Measurements from ENCODE around the gene SENP1.
A peak's percentile ranks its signal among the peaks of the same experiment; 100 is the strongest.

Gene SENP1

GRCh38 chr12:48010366-48010970 lies 95.4 kb downstream of the SENP1 start:
- Histone ChIP-seq H3K4me3 (ENCODE audit: low read depth in 1 of 2, low read length in 2 of 2) (no peak overlapping the region), H3K9ac (ENCODE audit: low read depth in 1 of 2, low read length in 2 of 2) (no peak overlapping the region), H3K27ac (ENCODE audit: low read depth, low read length) (no peak overlapping the region), H3K9me3 (ENCODE audit: control insufficient read depth in 1 of 2, low read length in 2 of 2) (no peaks in the 10 kb centered on the region), H3K4me1 (ENCODE audit: control insufficient read depth in 1 of 2, insufficient read depth in 2 of 2, low read length in 2 of 2) (peaks cover 5 to 6% of the 10 kb centered on the region in 2 donors), H3K36me3 (ENCODE audit: control insufficient read depth in 1 of 2, insufficient read depth in 2 of 2, low read length in 2 of 2) (no peaks in the 10 kb centered on the region), H3K27me3 (ENCODE audit: control insufficient read depth in 1 of 2, insufficient read depth in 2 of 2, low read length in 2 of 2) (peaks cover 27 to 29% of the 10 kb centered on the region in 2 donors)

GRCh38 chr12:48009471-48009870 lies 96.4 kb downstream of the SENP1 start:
- peaks cover 37 to 38% of the 10 kb centered on the region in 2 donors for H3K27me3 ChIP-seq (ENCODE audit: control insufficient read depth in 1 of 2, insufficient read depth in 2 of 2, low read length in 2 of 2)

GRCh38 chr12:48008950-48009349 lies 96.9 kb downstream of the SENP1 start:
- Histone ChIP-seq H3K36me3 (ENCODE audit: control insufficient read depth in 1 of 2, insufficient read depth in 2 of 2, low read length in 2 of 2) (no peaks in the 10 kb centered on the region), H3K9me3 (ENCODE audit: control insufficient read depth in 1 of 2, low read length in 2 of 2) (no peaks in the 10 kb centered on the region), H3K4me3 (ENCODE audit: low read depth in 1 of 2, low read length in 2 of 2) (no peak overlapping the region), H3K27me3 (ENCODE audit: control insufficient read depth in 1 of 2, insufficient read depth in 2 of 2, low read length in 2 of 2) (peaks cover 39 to 41% of the 10 kb centered on the region in 2 donors), H3K27ac (ENCODE audit: low read depth, low read length) (no peak overlapping the region), H3K9ac (ENCODE audit: low read depth in 1 of 2, low read length in 2 of 2) (no peak overlapping the region), H3K4me1 (ENCODE audit: control insufficient read depth in 1 of 2, insufficient read depth in 2 of 2, low read length in 2 of 2) (peaks cover 6 to 16% of the 10 kb centered on the region in 2 donors)

More at GRCh38 chr12:48009471-48009870, 96.4 kb downstream of the SENP1 start:
- Histone ChIP-seq H3K9ac (ENCODE audit: low read depth in 1 of 2, low read length in 2 of 2) (no peak overlapping the region), H3K27ac (ENCODE audit: low read depth, low read length) (no peak overlapping the region), H3K36me3 (ENCODE audit: control insufficient read depth in 1 of 2, insufficient read depth in 2 of 2, low read length in 2 of 2) (no peaks in the 10 kb centered on the region), H3K4me1 (ENCODE audit: control insufficient read depth in 1 of 2, insufficient read depth in 2 of 2, low read length in 2 of 2) (peaks cover 5 to 12% of the 10 kb centered on the region in 2 donors), H3K4me3 (ENCODE audit: low read depth in 1 of 2, low read length in 2 of 2) (no peak overlapping the region), H3K9me3 (ENCODE audit: control insufficient read depth in 1 of 2, low read length in 2 of 2) (no peaks in the 10 kb centered on the region)

GRCh38 chr12:48008349-48008748 lies 97.5 kb downstream of the SENP1 start:
- Histone ChIP-seq H3K4me3 (ENCODE audit: low read depth in 1 of 2, low read length in 2 of 2) (no peak overlapping the region), H3K9ac (ENCODE audit: low read depth in 1 of 2, low read length in 2 of 2) (no peak overlapping the region), H3K27ac (ENCODE audit: low read depth, low read length) (no peak overlapping the region), H3K27me3 (ENCODE audit: control insufficient read depth in 1 of 2, insufficient read depth in 2 of 2, low read length in 2 of 2) (peaks cover 45 to 47% of the 10 kb centered on the region in 2 donors), H3K36me3 (ENCODE audit: control insufficient read depth in 1 of 2, insufficient read depth in 2 of 2, low read length in 2 of 2) (no peaks in the 10 kb centered on the region), H3K9me3 (ENCODE audit: control insufficient read depth in 1 of 2, low read length in 2 of 2) (no peaks in the 10 kb centered on the region), H3K4me1 (ENCODE audit: control insufficient read depth in 1 of 2, insufficient read depth in 2 of 2, low read length in 2 of 2) (peaks cover 8 to 17% of the 10 kb centered on the region in 2 donors)

GRCh38 chr12:48007206-48007605 lies 98.7 kb downstream of the SENP1 start:
- Histone ChIP-seq H3K27me3 (ENCODE audit: control insufficient read depth in 1 of 2, insufficient read depth in 2 of 2, low read length in 2 of 2) (peaks cover 57 to 59% of the 10 kb centered on the region in 2 donors), H3K9ac (ENCODE audit: low read depth in 1 of 2, low read length in 2 of 2) (no peak overlapping the region), H3K4me1 (ENCODE audit: control insufficient read depth in 1 of 2, insufficient read depth in 2 of 2, low read length in 2 of 2) (peaks cover 18 to 26% of the 10 kb centered on the region in 2 donors), H3K27ac (ENCODE audit: low read depth, low read length) (no peak overlapping the region), H3K9me3 (ENCODE audit: control insufficient read depth in 1 of 2, low read length in 2 of 2) (no peaks in the 10 kb centered on the region), H3K36me3 (ENCODE audit: control insufficient read depth in 1 of 2, insufficient read depth in 2 of 2, low read length in 2 of 2) (no peaks in the 10 kb centered on the region), H3K4me3 (ENCODE audit: low read depth in 1 of 2, low read length in 2 of 2) (no peak overlapping the region)

GRCh38 chr12:48005750-48006021 lies 100.2 kb downstream of the SENP1 start:
- Histone ChIP-seq H3K27ac (ENCODE audit: low read depth, low read length) (no peak overlapping the region), H3K27me3 (ENCODE audit: control insufficient read depth in 1 of 2, insufficient read depth in 2 of 2, low read length in 2 of 2) (peaks cover 72% of the 10 kb centered on the region in 2 donors), H3K4me3 (ENCODE audit: low read depth in 1 of 2, low read length in 2 of 2) (no peak overlapping the region), H3K9me3 (ENCODE audit: control insufficient read depth in 1 of 2, low read length in 2 of 2) (no peaks in the 10 kb centered on the region), H3K9ac (ENCODE audit: low read depth in 1 of 2, low read length in 2 of 2) (no peak overlapping the region), H3K36me3 (ENCODE audit: control insufficient read depth in 1 of 2, insufficient read depth in 2 of 2, low read length in 2 of 2) (no peaks in the 10 kb centered on the region), H3K4me1 (ENCODE audit: control insufficient read depth in 1 of 2, insufficient read depth in 2 of 2, low read length in 2 of 2) (peaks cover 33 to 41% of the 10 kb centered on the region in 2 donors)

- H3K9ac ChIP-seq (ENCODE audit: low read depth in 1 of 2, low read length in 2 of 2): no peak overlapping the region
- no peak overlapping the region for H3K27ac ChIP-seq (ENCODE audit: low read depth, low read length)
- no peak overlapping the region for H3K4me3 ChIP-seq (ENCODE audit: low read depth in 1 of 2, low read length in 2 of 2)
- no peaks in the 10 kb centered on the region for H3K9me3 ChIP-seq (ENCODE audit: control insufficient read depth in 1 of 2, low read length in 2 of 2)
- peaks cover 75% of the 10 kb centered on the region in 2 donors for H3K27me3 ChIP-seq (ENCODE audit: control insufficient read depth in 1 of 2, insufficient read depth in 2 of 2, low read length in 2 of 2)
- H3K36me3 ChIP-seq (ENCODE audit: control insufficient read depth in 1 of 2, insufficient read depth in 2 of 2, low read length in 2 of 2): no peaks in the 10 kb centered on the region
- peaks cover 33 to 41% of the 10 kb centered on the region in 2 donors for H3K4me1 ChIP-seq (ENCODE audit: control insufficient read depth in 1 of 2, insufficient read depth in 2 of 2, low read length in 2 of 2)
These were observed 100.7 kb downstream of the SENP1 start for GRCh38 chr12:48005001-48005749.

- H3K9ac ChIP-seq (ENCODE audit: low read depth in 1 of 2, low read length in 2 of 2): no peak within 1 kb of the TSS
- H3K36me3 ChIP-seq (ENCODE audit: control insufficient read depth in 1 of 2, insufficient read depth in 2 of 2, low read length in 2 of 2): no peaks in the 10 kb centered on the region
- H3K27ac ChIP-seq (ENCODE audit: low read depth, low read length): no peak within 1 kb of the TSS
- peak within 1 kb of the TSS; percentile 32 to 54 for H3K4me3 ChIP-seq (ENCODE audit: low read depth in 1 of 2, low read length in 2 of 2)
- no peaks in the 10 kb centered on the region for H3K9me3 ChIP-seq (ENCODE audit: control insufficient read depth in 1 of 2, low read length in 2 of 2)
- H3K27me3 ChIP-seq (ENCODE audit: control insufficient read depth in 1 of 2, insufficient read depth in 2 of 2, low read length in 2 of 2): peaks cover 71 to 80% of the 10 kb centered on the region in 2 donors
- peaks cover 33 to 41% of the 10 kb centered on the region in 2 donors for H3K4me1 ChIP-seq (ENCODE audit: control insufficient read depth in 1 of 2, insufficient read depth in 2 of 2, low read length in 2 of 2)
These were observed 101.6 kb downstream of the SENP1 start, which contains the start of gene COL2A1 for GRCh38 chr12:48004053-48004941. COL2A1 (minus strand) TSS chr12:48004476; CDS start chr12:48004321, 155 bp downstream.

GRCh38 chr12:48003226-48004052 lies 102.4 kb downstream of the SENP1 start:
- no peak overlapping the region for H3K27ac ChIP-seq (ENCODE audit: low read depth, low read length)
- H3K4me3 ChIP-seq (ENCODE audit: low read depth in 1 of 2, low read length in 2 of 2): peak overlapping the region; percentile 32 to 54
- H3K27me3 ChIP-seq (ENCODE audit: control insufficient read depth in 1 of 2, insufficient read depth in 2 of 2, low read length in 2 of 2): peaks cover 68 to 84% of the 10 kb centered on the region in 2 donors
- no peaks in the 10 kb centered on the region for H3K36me3 ChIP-seq (ENCODE audit: control insufficient read depth in 1 of 2, insufficient read depth in 2 of 2, low read length in 2 of 2)
- H3K9ac ChIP-seq (ENCODE audit: low read depth in 1 of 2, low read length in 2 of 2): no peak overlapping the region
- no peaks in the 10 kb centered on the region for H3K9me3 ChIP-seq (ENCODE audit: control insufficient read depth in 1 of 2, low read length in 2 of 2)
- peaks cover 33 to 41% of the 10 kb centered on the region in 2 donors for H3K4me1 ChIP-seq (ENCODE audit: control insufficient read depth in 1 of 2, insufficient read depth in 2 of 2, low read length in 2 of 2)

Data from duodenal mucosa (tissue), 2 donors.